Posterior vena cava (tissue), 2 donors: ENCODE results near the gene KRT12. TPM values are rescaled to one million over a fixed set of nuclear protein-coding genes. Genes with fewer than 3 reads are reported as not detected.
"Not testable (repeated sequence)": the region's sequence is repeated elsewhere in the genome, so short reads cannot be mapped to it uniquely, and the experiment has no call there.

ENCODE experiments used
- DNase-seq: peaks from one replicate; pipeline ENCODE4 v3.0.0-alpha.2; 2020; ENCODE audit warnings: low spot score
- intact Hi-C, 2 donors: fragments of 100-400 bp; cut with DNase I; formaldehyde crosslinking; loops; one replicate each; pipeline versions ENCODE4 v1.14.1 to v1.14.2; 2022 to 2023
- total RNA-seq, 2 donors: library from RNA; stranded (reverse); fragmentation: NEBNext Ultra II Directional; extraction: Animal tissue kit (Norgen Biotek cat#: 25700); gene quantifications; one replicate each; pipeline ENCODE4 v1.2.1, GENCODE V29; 2021
- donor health status: DM: yes; HTN: yes; CAD: no.
- donor health status: DM: yes; HTN: yes; CAD: no.

The KRT12 gene
- total RNA-seq, 2 donors from 2014 or later = not detected

DNA sequence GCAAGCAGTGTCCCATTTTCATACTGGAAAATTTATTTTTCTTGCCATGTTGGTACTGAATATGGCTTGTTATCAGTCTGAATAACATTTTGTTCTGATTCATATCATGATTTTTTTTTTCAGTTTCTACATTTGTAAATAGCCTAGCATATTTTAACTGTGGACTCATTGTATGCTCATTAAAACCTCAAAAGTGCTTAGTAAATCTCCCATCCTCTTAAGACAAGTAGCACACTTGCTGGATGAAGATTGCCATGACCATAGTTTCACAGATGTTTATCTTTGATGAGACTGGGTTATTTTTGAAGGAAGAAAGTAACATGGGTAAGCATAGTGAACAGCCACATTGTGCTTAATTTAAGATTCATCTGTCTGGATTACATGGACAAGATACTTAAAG lies 45.5 kb downstream of the KRT12 start:
- intact Hi-C loops = no loop called here
- no peak for DNase-seq

DNA sequence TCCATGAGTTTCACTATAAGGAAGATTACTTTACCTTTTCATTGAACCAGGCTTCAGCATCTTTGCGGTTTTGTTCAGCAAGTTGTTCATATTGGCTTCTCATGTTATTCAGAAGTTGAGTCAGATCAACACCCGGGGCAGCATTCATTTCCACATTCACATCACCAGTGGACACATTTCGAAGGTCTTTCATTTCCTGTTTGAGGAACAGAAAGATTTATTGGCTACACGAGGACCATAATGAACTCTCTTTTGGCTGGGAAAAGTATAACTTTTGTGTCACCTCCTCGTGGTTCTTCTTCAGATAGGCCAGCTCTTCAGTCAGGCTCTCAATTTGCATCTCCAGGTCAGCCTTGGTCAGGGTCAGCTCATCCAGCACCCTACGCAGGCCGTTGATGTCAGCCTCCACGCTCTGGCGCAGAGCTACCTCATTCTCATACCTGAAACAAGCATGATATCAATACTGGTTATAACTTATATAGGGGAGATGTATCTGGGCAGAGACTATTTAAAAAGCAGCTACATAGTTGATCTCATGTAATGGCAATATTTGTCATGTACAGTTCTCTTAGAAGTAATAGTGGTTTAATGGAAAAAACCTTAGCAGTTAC lies 46.7 kb downstream of the KRT12 start:
- intact Hi-C loops = no loop called here
- no peak for DNase-seq

GRCh38 chr17:40819528-40820125 lies 47.4 kb downstream of the KRT12 start:
- intact Hi-C loops = no loop called here
- no peak for DNase-seq

DNA sequence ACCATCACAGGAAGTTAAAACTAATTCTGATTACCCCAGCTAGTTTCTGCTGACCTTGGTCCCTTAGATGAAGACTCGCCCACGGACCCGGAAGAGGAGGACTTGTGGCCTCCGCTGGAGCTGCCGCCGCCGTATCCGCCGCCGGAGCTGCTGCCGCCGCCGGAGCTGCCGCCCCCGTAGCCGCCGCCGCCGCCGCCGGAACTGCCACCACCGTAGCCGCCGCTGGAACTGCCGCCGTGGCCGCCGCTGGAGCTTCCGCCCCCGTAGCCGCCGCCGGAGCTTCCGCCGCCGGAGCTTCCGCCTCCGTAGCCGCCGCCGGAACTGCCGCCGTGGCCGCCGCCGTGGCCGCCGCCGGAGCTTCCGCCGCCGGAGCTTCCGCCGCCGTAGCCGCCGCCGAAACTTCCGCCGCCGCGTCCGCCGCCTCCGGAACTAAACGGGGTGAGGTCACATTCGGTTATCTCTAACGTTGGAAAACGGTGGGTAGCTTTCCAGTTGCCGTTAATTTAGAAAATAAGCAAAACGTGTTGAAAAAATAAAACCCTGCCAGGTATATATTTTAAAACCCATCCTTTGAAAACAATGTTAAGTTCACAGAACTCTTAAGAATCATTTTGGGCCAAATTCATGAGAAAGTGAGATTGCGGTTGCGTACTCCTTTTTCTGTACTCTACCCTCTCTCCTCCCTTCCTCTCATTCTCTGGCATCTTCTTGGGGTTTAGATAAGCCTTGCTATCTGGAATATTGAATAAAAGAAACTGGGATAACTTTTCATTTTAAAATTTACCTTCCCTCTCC lies 48.1 kb downstream of the KRT12 start:
- intact Hi-C loops = no loop called here
- DNase-seq = peak; percentile 95

- DNase-seq = no peak
- intact Hi-C loops = no loop called here
Observed at GRCh38 chr17:40818343-40818732, 48.7 kb downstream of the KRT12 start.

DNA sequence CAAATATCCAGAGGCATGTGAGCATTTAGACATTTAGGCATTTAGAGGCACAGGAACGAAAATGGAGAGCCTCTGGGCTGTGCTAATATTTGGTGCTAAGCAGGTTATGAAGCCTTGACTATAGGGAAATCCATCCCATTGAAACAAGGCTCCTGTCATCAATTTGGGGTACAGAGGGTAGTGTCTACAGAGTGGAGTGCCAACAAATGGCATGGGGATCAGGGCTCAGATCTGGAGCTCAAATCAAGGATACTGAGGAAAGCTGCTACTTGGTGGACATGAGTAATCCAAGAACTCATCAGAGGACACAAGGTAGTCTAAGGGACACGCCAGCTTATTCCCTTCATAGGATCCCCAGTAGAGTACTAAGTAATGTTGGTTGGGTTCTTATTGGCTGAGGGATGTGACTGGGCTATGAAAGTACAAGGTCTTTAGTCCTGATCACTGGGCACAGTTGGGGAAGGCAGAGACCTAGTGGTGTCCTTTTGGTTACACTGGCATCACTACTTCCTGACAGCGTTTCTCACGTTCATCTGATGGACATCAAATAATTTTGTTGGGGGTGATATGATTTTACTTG lies 49.8 kb downstream of the KRT12 start:
- intact Hi-C loops = no loop called here

GRCh38 chr17:40816569-40816968 lies 50.5 kb downstream of the KRT12 start:
- DNase-seq = no peak
- intact Hi-C loops = no loop called here

More for the DNA sequence above, 49.8 kb downstream of the KRT12 start:
- no peak for DNase-seq

GRCh38 chr17:40815381-40815780 lies 51.6 kb downstream of the KRT12 start:
- intact Hi-C loops = no loop called here
- no peak for DNase-seq

DNA sequence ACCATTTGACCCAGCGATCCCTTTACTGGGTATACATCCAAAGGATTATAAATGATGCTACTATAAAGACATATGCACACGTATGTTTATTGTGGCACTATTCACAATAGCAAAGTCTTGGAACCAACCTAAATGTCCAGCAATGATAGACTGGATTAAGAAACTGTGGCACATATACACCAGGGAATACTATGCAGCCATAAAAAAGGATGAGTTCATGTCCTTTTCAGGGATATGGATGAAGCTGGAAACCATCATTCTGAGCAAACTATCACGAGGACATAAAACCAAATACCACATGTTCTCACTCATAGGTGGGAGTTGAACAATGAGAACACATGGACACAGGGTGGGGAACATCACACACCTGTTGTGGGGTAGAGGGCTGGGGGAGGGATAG lies 52.4 kb downstream of the KRT12 start:
- DNase-seq, intact Hi-C loops: not testable (repeated sequence)

- intact Hi-C loops = no loop called here
- no peak for DNase-seq
Observed at GRCh38 chr17:40813804-40814203, 53.2 kb downstream of the KRT12 start.

- DNase-seq = no peak
- intact Hi-C loops = no loop called here
Observed at GRCh38 chr17:40812639-40813038, 54.4 kb downstream of the KRT12 start.

Other genes starting within 250 kb of the KRT12 start
- 100 to 1,000 TPM in 1 of 2 donors, 10 to 100 TPM in 1; 80.7 to 101 TPM for gene SMARCE1, start 219.4 kb downstream of the KRT12 start, total RNA-seq
- 1 to 10 TPM; 1.1 to 7.7 TPM for gene KRT222, start 202.0 kb downstream of the KRT12 start, total RNA-seq
- not detected for gene KRT24, start 163.5 kb downstream of the KRT12 start, total RNA-seq
- not detected for gene KRT25, start 111.9 kb downstream of the KRT12 start, total RNA-seq
- not detected for gene KRT26, start 95.0 kb downstream of the KRT12 start, total RNA-seq
- gene KRT27, start 84.7 kb downstream of the KRT12 start, total RNA-seq = under 1 TPM in 1 of 2 donors, not detected in 1; 0.42 TPM
- not detected for gene KRT28, start 67.3 kb downstream of the KRT12 start, total RNA-seq
- gene KRT10, start 44.6 kb downstream of the KRT12 start, total RNA-seq = 10 to 100 TPM; 36.9 to 44.9 TPM
- gene KRT20, start 18.0 kb upstream of the KRT12 start, total RNA-seq = not detected
- under 1 TPM; 0.24 to 0.37 TPM for gene KRT23, start 70.4 kb upstream of the KRT12 start, total RNA-seq
- not detected for gene KRT39, start 99.7 kb upstream of the KRT12 start, total RNA-seq
- not detected for gene KRT40, start 117.1 kb upstream of the KRT12 start, total RNA-seq
- gene KRTAP3-3, start 126.9 kb upstream of the KRT12 start, total RNA-seq = not detected
- not detected for gene KRTAP3-2, start 132.7 kb upstream of the KRT12 start, total RNA-seq
- gene KRTAP3-1, start 141.9 kb upstream of the KRT12 start, total RNA-seq = not detected
- gene KRTAP1-5, start 160.0 kb upstream of the KRT12 start, total RNA-seq = not detected
- gene KRTAP1-4, start 163.0 kb upstream of the KRT12 start, total RNA-seq = not detected
- gene KRTAP1-3, start 167.7 kb upstream of the KRT12 start, total RNA-seq = not detected
- not detected for gene KRTAP1-1, start 174.2 kb upstream of the KRT12 start, total RNA-seq
- gene KRTAP2-1, start 180.1 kb upstream of the KRT12 start, total RNA-seq = not detected
- not detected for gene KRTAP2-2, start 188.0 kb upstream of the KRT12 start, total RNA-seq
- not detected for gene KRTAP2-3, start 192.9 kb upstream of the KRT12 start, total RNA-seq
- not detected for gene KRTAP2-4, start 198.7 kb upstream of the KRT12 start, total RNA-seq
- not detected for gene KRTAP4-7, start 216.9 kb upstream of the KRT12 start, total RNA-seq
- gene KRTAP4-8, start 230.9 kb upstream of the KRT12 start, total RNA-seq = not detected
- not detected for gene KRTAP4-16, start 235.0 kb upstream of the KRT12 start, total RNA-seq
- gene KRTAP4-9, start 238.2 kb upstream of the KRT12 start, total RNA-seq = not detected